Aorta (tissue), 5 donors: ENCODE results near the gene OSBPL1A. TPM values are rescaled to one million over a fixed set of nuclear protein-coding genes. Genes with fewer than 3 reads are reported as not detected.

Source experiments
- ATAC-seq: fragments of 200-7000 bp; cut with Tn5 transposase; one replicate; pipeline ENCODE4 v1.9.1; 2022; ENCODE audit warnings: moderate library complexity; ENCODE audit not compliant: low FRiP score
- DNase-seq, 2 donors: peaks; one replicate each; pipeline ENCODE4 v3.0.0-alpha.2; 2020
- H3K27ac ChIP-seq, 2 donors: one replicate each; pipeline ENCODE4 v1.5.1; 2013; ENCODE audit warnings: low read length in 2 of 2, mild to moderate bottlenecking in 2 of 2, moderate library complexity in 2 of 2, control low read depth in 1 of 2, inconsistent platforms in 1 of 2, low read depth in 1 of 2
- H3K27me3 ChIP-seq, 2 donors: one replicate each; pipeline ENCODE4 v1.6.1; 2013; ENCODE audit warnings: control low read depth in 1 of 2, low read length in 1 of 2, mild to moderate bottlenecking in 1 of 2, moderate library complexity in 1 of 2; ENCODE audit not compliant: insufficient read depth in 2 of 2, control insufficient read depth in 1 of 2
- H3K36me3 ChIP-seq, 2 donors: one replicate each; pipeline ENCODE4 v1.6.1; 2013; ENCODE audit warnings: control low read depth in 1 of 2, low read length in 1 of 2, mild to moderate bottlenecking in 1 of 2; ENCODE audit not compliant: insufficient read depth in 2 of 2, control insufficient read depth in 1 of 2
- H3K4me1 ChIP-seq, 2 donors: one replicate each; pipeline ENCODE4 v1.6.1; 2013; ENCODE audit warnings: low read length in 2 of 2, control low read depth in 1 of 2, mild to moderate bottlenecking in 1 of 2, moderate library complexity in 1 of 2; ENCODE audit not compliant: insufficient read depth in 2 of 2, control insufficient read depth in 1 of 2
- H3K4me3 ChIP-seq, 2 donors: one replicate each; pipeline ENCODE4 v1.5.1; 2013; ENCODE audit warnings: low read length in 2 of 2, control low read depth in 1 of 2, mild to moderate bottlenecking in 1 of 2
- H3K9me3 ChIP-seq: one replicate; pipeline ENCODE4 v1.6.1; 2013; ENCODE audit warnings: mild to moderate bottlenecking, low read length; ENCODE audit not compliant: control insufficient read depth
- WGBS, 2 donors: extraction: QIAGEN DNeasy Blood & Tissue Kit; methylation state at CpG; one replicate each; pipeline ENCODE4 v1.1.7; 2013; 5-methylcytosine and 5-hydroxymethylcytosine counted together
- intact Hi-C, 2 donors: fragments of 100-400 bp; cut with DNase I; formaldehyde crosslinking; loops; one replicate each; pipeline versions ENCODE4 v1.14.2 to v1.15.0; 2022
- polyA plus RNA-seq, 2 donors: library from polyadenylated mRNA; stranded (reverse); fragments of 200-250 nt; gene quantifications; one replicate each; pipeline ENCODE4 v1.2.3, GENCODE V29; 2013
- total RNA-seq, 2 donors: library from RNA; stranded (reverse); fragmentation: NEBNext Ultra II Directional; extraction: Animal tissue kit (Norgen Biotek cat#: 25700); gene quantifications; one replicate each; pipeline ENCODE4 v1.2.1, GENCODE V29; 2021
- donor health status: healthy with polysubstance abuse.
- donor health status: Bipolar disorder and iron deficiency.
- donor health status: DM: no; HTN: no; CAD: no.
- donor health status: DM: no; HTN: no; CAD: no.
- donor health status: DM: yes; HTN: yes; CAD: no.

OSBPL1A gene
- total and polyA plus RNA-seq, 4 donors = 21.7 to 47.4 (median 37.1) TPM

- Histone ChIP-seq H3K4me3 (no peak overlapping the region), H3K36me3 (peaks cover 2 to 3% of the 10 kb centered on the region in 2 donors), H3K27ac (no peak overlapping the region), H3K4me1 (peaks cover 0 to 1% of the 10 kb centered on the region in 2 donors), H3K9me3 (no peaks in the 10 kb centered on the region), H3K27me3 (no peaks in the 10 kb centered on the region)
- ATAC-seq (no peak), DNase-seq (no peak)
- WGBS, 2 donors = 48 to 56% methylated on average over 2 of the region's 2 CpGs
- intact Hi-C loops = no loop called here
Measured at GRCh38 chr18:24181806-24182205, 215.8 kb downstream of the OSBPL1A start.

GRCh38 chr18:24180048-24180447 is 217.6 kb downstream of the OSBPL1A start:
- intact Hi-C loops = no loop called here
- ATAC-seq (no peak), DNase-seq (no peak)
- 89 to 93% methylated on average over 1 of the region's 1 CpG for WGBS, 2 donors
- Histone ChIP-seq H3K36me3 (peaks cover 2 to 3% of the 10 kb centered on the region in 2 donors), H3K4me1 (peaks cover 0 to 1% of the 10 kb centered on the region in 2 donors), H3K27ac (no peak overlapping the region), H3K4me3 (no peak overlapping the region), H3K27me3 (no peaks in the 10 kb centered on the region), H3K9me3 (no peaks in the 10 kb centered on the region)

GRCh38 chr18:24177499-24178133 is 220.0 kb downstream of the OSBPL1A start:
- no peak overlapping the region for H3K4me3 ChIP-seq
- H3K27me3 ChIP-seq = no peaks in the 10 kb centered on the region
- intact Hi-C loops = loop anchor here (2.0 to 10.0 kb wide), 3 partner anchors 95 to 307 kb away; no protein-coding TSS in a partner anchor
- DNase-seq = no peak
- WGBS, 2 donors = 91 to 92% methylated on average over 5 of the region's 5 CpGs
- H3K27ac ChIP-seq = no peak overlapping the region
- ATAC-seq = no peak
- peaks cover 2 to 3% of the 10 kb centered on the region in 2 donors for H3K36me3 ChIP-seq
- H3K4me1 ChIP-seq = peaks cover 0 to 1% of the 10 kb centered on the region in 2 donors
- no peaks in the 10 kb centered on the region for H3K9me3 ChIP-seq

- no peaks in the 10 kb centered on the region for H3K27me3 ChIP-seq
- WGBS, 2 donors = 70 to 72% methylated on average over 7 of the region's 7 CpGs
- H3K27ac ChIP-seq = no peak overlapping the region
- peaks cover 0 to 1% of the 10 kb centered on the region in 2 donors for H3K4me1 ChIP-seq
- intact Hi-C loops = loop anchor here (2.0 to 10.0 kb wide), 3 partner anchors 96 to 308 kb away; no protein-coding TSS in a partner anchor
- H3K4me3 ChIP-seq = no peak overlapping the region
- peaks cover 2 to 3% of the 10 kb centered on the region in 2 donors for H3K36me3 ChIP-seq
- ATAC-seq (peak; percentile 56), DNase-seq (peak; percentile 66 to 81)
- H3K9me3 ChIP-seq = no peaks in the 10 kb centered on the region
Measured at GRCh38 chr18:24176727-24177416, 220.8 kb downstream of the OSBPL1A start.

GRCh38 chr18:24173997-24174396 is 223.6 kb downstream of the OSBPL1A start:
- no peak overlapping the region for H3K27ac ChIP-seq
- no peaks in the 10 kb centered on the region for H3K9me3 ChIP-seq
- H3K4me1 ChIP-seq = no peaks in the 10 kb centered on the region
- DNase-seq (no peak), ATAC-seq (no peak)
- H3K36me3 ChIP-seq = peaks cover 3 to 4% of the 10 kb centered on the region in 2 donors
- H3K4me3 ChIP-seq = no peak overlapping the region
- WGBS, 2 donors = 93 to 96% methylated on average over 3 of the region's 3 CpGs
- no peaks in the 10 kb centered on the region for H3K27me3 ChIP-seq
- intact Hi-C loops = loop anchor here in 1 of 2 donors (10.0 kb wide), 2 partner anchors 101 to 311 kb away; no protein-coding TSS in a partner anchor

GRCh38 chr18:24170360-24170759 is 227.3 kb downstream of the OSBPL1A start:
- intact Hi-C loops = loop anchor here in 1 of 2 donors (10.0 kb wide), 2 partner anchors 104 to 314 kb away; no protein-coding TSS in a partner anchor
- Histone ChIP-seq H3K4me1 (no peaks in the 10 kb centered on the region), H3K9me3 (no peaks in the 10 kb centered on the region), H3K27ac (no peak overlapping the region), H3K27me3 (no peaks in the 10 kb centered on the region), H3K36me3 (peaks cover 0 to 5% of the 10 kb centered on the region in 2 donors), H3K4me3 (no peak overlapping the region)
- ATAC-seq (no peak), DNase-seq (no peak)
- WGBS, 2 donors = 80 to 82% methylated on average over 8 of the region's 8 CpGs

- 74 to 76% methylated on average over 7 of the region's 7 CpGs for WGBS, 2 donors
- H3K36me3 ChIP-seq = peaks cover 0 to 7% of the 10 kb centered on the region in 2 donors
- intact Hi-C loops = no loop called here
Measured at GRCh38 chr18:24168496-24168895, 229.1 kb downstream of the OSBPL1A start.

GRCh38 chr18:24161304-24161703 is 236.3 kb downstream of the OSBPL1A start:
- ATAC-seq = no peak
- Histone ChIP-seq H3K4me3 (no peak overlapping the region), H3K27me3 (no peaks in the 10 kb centered on the region), H3K27ac (no peak overlapping the region), H3K9me3 (no peaks in the 10 kb centered on the region), H3K4me1 (no peaks in the 10 kb centered on the region), H3K36me3 (peaks cover 0 to 9% of the 10 kb centered on the region in 2 donors)
- WGBS, 2 donors = 56 to 62% methylated on average over 2 of the region's 2 CpGs
- DNase-seq = no peak
- intact Hi-C loops = no loop called here

More at GRCh38 chr18:24168496-24168895, 229.1 kb downstream of the OSBPL1A start:
- DNase-seq (no peak), ATAC-seq (no peak)
- no peak overlapping the region for H3K27ac ChIP-seq
- H3K9me3 ChIP-seq = no peaks in the 10 kb centered on the region
- no peak overlapping the region for H3K4me3 ChIP-seq
- no peaks in the 10 kb centered on the region for H3K27me3 ChIP-seq
- no peaks in the 10 kb centered on the region for H3K4me1 ChIP-seq
